Mesenteric fat pad (tissue), 1 donor: ENCODE data around the gene PIGS. TPM values are rescaled to one million over a fixed set of nuclear protein-coding genes. Genes with fewer than 3 reads are reported as not detected.

Experiments
- DNase-seq: peaks from one replicate; pipeline ENCODE4 v3.0.0-alpha.2; 2020; ENCODE audit warnings: low spot score
- total RNA-seq: library from RNA; stranded (reverse); fragmentation: NEBNext Ultra II Directional; extraction: Animal tissue kit (Norgen Biotek cat#: 25700); gene quantifications from one replicate; pipeline ENCODE4 v1.2.1, GENCODE V29; 2021
- donor health status: DM: yes; HTN: yes; CAD: no.

Gene PIGS
- total RNA-seq, 1 donor from 2014 or later, result 50.7 TPM

GRCh38 chr17:28579526-28579925 lies 8.2 kb upstream of the PIGS start:
- DNase-seq, result no peak

DNA sequence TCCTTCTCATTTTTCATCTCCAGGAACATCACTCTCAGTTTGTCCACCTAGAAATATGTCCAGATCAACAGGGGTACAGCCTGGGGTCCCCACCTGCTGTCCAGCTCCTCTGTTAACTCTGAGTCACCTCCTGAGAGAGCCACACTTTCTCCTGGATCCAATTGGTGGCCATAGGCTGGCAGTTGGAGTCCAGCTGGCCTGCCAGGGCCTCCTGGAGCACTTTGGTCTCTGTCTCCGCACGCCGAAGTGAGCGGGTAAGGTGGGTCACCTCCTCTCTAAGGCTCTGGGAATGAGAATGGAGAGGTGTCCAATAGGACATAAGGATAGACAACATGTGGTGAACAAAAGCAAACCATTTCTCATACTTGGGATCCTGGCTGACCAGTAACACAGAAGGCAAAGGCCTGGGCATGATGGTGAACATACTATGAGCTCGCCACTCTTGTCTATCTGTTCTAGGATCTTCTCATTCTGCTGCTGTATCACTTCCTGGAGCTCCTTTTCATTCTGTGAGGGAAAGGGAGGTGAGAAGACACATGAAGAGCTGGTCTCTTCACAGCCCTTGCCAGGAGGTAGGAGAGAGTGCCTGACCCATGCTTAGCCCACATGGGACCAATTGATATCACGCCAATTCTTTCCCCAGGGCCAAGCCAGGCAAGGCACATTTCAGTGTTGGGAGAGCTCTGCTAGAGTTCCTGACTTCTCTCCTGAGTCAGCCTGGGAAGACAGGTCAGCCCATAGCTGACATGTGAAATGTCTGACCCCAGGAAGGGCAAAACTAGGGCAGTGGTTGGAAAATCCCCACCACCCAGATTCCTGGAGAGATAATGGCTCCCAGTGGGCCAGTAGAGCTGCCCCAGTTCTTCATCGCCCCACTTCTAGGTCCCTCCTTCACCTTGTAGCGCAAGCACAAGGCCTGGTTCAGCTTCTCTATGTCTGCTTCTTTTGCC lies 7.2 kb upstream of the PIGS start:
- peak; percentile 62 for DNase-seq

DNA sequence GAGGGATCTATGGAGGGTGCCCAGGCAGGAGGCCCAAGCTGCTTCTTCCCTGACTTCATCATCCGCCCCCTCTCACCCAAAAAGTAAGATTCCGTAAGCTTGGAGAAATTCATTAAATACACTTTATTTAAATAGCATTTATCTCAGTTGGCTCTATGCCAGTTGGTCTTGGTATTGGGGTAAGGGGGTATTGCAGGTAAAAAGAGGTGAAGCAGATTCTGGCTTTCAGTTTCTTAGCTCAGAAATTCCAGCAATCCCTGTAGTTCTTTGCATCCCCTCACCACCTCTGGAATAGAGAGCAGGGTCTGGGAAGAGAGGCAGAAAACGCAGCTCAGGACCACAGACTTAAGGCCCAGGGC lies 6.1 kb upstream of the PIGS start:
- no peak for DNase-seq

- DNase-seq, result peak; percentile 97
Observed at GRCh38 chr17:28576758-28577465, 5.6 kb upstream of the PIGS start, which contains the start of gene ALDOC. ALDOC (minus strand) TSS chr17:28576895; CDS start chr17:28575532, 1,363 bp downstream.

DNA sequence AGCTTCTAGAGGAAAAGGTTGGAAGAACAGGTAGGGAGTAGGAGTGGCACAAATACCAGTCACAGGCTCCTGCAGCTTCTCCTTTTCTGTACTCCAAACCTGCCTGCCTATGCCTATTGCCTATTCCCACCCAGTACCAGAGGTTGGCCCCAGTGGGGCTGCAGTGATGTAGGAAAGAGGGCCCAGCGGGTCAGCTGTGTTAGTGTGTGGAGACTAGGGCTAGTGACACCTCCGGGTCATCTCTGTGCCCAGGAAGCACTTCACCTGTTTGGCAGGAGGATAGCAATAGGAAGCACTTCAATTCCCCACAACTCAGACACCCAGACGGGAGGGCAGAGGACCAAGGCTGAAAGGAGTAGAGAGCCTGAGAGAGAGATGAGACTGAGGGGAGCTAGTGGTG lies 4.7 kb upstream of the PIGS start:
- peak; percentile 86 for DNase-seq

DNA sequence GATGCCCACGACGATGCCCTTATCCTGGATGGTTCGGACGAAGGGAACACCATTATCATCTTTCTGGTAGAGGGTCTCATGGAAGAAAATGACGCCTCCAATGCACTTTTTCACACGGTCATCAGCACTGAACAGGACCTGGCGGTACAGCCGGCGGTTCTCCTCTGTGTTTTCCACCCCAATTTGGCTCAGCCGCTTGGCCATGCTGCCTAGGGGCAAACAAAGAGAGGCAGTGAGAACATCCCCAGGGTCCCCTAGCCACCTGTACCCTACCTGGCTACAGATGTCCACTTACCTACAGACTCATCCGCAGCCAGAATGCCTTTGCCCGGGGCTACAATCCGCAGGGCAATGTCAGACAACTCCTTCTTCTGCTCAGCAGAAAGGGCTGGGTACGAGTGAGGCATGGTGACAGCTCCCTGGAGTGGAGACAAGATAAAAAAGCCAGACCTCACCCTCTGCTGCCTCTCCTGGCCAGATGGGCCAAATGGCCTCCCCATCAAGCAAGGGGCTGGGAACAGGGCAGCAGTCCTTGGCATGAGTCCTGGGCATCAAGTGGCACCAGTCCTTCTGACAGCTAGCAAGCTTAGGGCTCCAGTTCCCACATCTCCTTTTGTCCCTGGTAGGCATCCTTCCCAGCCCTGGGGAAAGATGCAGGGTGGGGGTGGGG lies 3.9 kb upstream of the PIGS start:
- DNase-seq, result peak; percentile 80

- peak; percentile 76 for DNase-seq
Observed at GRCh38 chr17:28574526-28574925, 3.2 kb upstream of the PIGS start.

DNA sequence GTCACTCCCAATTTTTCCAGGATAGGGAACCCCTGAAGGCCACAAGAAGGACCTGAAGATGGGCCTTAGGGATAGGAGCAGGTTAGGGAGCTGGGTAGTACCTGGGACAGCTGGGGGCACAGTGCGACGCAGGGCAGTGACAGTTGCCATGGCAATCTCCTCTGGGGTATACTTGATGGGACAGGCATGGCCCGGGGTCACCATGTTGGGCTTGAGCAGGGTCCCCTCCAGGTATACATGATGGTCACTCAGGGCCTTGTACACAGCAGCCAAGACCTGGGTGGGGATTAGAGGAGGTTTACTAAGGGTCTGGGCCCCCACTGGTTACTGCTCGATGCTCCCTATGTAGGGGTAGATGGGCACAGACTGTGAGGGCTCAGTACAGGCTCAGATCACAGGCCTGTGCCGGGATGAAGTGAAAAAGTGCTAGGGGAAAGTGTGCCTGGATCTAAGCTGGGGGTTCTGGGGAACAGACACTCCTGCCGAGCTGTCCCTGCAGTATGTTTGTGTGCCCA lies 2.7 kb upstream of the PIGS start:
- DNase-seq, result peak; percentile 68

DNA sequence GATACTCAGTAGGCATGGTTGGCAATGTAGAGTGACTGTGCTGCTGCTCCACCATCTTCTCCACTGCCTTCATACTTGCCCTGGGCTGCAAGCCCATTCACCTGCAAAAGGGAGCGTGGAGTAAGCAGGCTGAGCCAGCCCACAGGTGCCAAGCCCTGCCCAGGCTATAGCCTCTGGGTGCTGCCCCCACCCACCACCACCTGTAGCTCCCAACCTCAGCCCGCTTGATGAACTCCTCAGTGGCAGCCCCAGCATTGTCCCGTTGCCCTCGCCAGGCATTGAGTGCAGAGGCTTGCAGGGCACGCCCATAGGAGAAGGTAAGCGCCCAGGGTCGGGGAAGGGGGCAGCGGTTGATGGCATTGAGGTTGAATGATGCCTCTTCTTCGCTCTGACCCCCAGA lies 2.2 kb upstream of the PIGS start:
- peak; percentile 86 for DNase-seq

DNA sequence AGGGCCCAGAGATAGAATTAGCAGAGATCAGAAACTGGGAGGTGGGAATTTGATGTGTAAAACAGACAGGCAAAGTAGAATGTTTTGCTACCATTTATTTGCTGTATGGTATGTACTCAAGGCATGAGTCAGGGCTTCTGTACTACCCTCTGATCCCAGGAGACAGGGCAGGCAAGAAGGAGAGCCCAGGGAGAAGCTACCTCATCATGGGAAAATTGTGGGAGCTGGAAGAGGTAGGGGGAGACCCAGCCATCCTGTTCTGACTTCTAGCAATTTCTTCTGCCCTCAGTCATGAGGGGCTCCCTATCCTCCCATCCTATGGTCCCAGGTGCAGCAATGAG lies 1.7 kb upstream of the PIGS start:
- no peak for DNase-seq

DNA sequence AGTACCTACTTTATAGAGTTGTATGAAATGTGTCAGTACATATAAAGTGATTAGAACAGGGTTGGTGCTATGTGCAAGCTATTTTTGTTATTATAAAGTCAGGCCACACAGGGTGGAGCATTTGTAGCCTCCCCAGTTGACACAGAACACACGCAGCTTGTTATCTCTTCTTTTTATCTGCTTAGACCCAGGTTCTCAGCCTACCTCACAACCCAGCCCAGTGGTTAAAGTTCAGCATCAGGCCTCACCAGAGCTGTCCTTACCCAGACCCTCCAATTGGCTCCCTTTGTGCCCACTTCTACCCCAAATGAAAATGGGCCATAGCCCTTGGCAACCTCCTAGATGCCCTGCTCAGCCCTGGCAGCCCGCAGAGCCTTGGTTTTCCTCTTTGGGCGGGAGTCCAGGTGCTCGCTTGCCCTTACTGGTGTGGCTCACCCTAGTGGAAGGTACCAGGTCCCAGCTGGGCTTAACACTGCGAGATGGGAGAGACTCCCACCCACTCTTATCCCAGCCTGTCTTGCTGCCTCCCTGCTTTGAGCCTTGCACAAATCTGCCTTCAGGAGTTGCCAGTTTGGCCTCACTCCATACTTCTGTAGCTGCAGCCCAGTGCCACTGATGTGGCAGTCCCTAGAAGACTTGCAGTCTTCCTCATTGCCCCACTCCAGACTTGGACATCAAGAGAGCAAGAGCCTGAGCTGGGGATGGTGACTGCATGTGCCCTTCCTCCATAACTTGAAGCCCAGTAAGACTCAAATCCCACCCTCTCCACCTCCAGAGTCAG lies 1.1 kb upstream of the PIGS start:
- peak; percentile 53 for DNase-seq

DNA sequence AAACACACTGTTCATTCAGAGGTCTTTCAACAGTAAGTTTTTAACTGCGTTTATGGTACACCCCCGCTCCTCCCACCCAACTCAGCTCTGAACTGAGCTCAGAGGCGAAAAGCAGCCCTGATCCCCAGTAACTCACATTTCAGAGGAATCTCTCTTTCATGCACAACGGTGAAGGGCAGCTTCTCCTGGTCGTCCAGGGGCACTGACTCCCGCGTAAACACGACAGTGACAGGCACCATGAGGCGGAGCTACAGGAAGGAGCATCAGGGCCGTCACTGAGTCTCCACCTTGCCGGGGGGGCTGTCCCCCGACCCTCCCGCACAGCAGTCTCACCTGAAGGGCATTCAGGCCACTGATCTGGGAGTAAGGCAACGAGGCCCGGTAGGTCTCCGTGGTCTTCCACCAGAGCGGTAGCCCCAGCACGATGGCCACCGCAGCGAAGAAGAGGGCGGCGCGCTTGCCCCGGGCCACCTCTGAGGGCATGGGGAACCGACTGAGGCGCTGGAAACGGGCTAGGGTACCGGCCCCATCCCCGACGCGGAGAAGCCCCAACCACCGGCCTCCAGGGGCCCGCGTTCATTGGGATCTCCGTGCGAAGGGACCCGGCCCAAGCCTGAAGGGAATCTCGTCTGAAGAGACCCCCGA lies 486 bp downstream of the PIGS start:
- no peak for DNase-seq

DNA sequence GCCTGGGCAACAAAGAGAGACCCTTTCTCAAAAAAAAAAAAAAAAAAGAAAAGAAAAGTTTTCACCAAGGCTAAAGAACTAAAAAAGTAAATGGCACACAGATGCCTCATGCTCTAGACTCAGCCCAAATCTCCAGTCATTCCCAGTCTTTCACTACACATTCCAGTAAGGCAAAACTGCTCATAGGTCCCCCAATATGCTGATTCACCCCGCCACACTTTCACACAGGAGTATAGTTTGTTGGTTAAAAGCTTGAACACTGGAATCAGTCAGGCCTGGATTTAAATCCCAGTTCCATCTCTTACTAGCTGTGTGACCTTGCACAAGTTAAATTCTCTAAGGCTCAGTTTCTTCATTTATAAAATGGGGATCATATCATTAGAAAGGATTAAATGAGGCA lies 1.9 kb downstream of the PIGS start:
- no peak for DNase-seq

DNA sequence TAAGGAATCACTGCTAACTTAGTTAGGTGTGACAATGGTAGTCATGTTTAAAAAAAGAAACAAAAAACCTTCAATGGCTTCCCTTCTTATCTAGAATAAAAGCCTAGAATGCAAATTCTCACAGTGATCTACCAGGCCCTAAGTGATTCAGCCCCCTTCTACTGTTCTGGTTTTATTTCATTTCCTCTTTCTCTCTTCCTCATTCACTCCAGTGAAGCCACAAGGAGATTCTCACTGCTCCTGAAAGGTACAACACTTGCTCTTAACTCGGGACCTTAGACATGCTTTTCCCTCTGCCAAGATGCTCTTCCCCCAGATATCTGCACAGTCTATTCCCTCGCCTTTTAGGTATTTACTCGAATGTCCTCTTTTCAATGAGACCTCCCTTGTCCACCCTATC lies 3.7 kb downstream of the PIGS start:
- DNase-seq, result no peak

GRCh38 chr17:28563475-28563874 lies 7.8 kb downstream of the PIGS start:
- no peak for DNase-seq

GRCh38 chr17:28555022-28555421 lies 16.3 kb downstream of the PIGS start:
- no peak for DNase-seq

- no peak for DNase-seq
Observed at GRCh38 chr17:28554565-28554964, 16.8 kb downstream of the PIGS start.

DNA sequence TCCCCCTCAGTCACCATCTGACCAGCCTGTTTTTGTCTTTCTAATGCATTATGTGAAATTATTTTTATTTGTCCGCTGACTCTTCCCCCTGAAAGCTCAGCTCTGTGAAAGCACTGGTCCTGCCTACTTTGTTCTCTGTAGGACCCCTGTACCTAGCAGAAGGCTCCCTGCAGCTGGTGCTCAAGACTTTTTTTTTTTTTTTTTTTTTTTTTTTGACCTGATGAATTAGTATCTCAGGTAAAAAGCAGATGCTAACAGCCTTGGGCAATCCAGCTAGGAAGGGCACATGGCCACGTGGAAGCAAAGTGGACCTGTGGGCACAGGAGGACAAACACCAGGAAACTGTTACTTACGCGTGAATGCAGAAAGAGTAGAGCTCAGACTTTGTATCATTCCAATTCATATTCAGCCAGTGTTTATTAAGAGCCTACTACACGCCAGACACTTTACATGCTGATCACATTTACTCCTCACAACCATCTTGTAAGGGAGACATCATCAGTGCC lies 18.3 kb downstream of the PIGS start:
- no peak for DNase-seq

DNA sequence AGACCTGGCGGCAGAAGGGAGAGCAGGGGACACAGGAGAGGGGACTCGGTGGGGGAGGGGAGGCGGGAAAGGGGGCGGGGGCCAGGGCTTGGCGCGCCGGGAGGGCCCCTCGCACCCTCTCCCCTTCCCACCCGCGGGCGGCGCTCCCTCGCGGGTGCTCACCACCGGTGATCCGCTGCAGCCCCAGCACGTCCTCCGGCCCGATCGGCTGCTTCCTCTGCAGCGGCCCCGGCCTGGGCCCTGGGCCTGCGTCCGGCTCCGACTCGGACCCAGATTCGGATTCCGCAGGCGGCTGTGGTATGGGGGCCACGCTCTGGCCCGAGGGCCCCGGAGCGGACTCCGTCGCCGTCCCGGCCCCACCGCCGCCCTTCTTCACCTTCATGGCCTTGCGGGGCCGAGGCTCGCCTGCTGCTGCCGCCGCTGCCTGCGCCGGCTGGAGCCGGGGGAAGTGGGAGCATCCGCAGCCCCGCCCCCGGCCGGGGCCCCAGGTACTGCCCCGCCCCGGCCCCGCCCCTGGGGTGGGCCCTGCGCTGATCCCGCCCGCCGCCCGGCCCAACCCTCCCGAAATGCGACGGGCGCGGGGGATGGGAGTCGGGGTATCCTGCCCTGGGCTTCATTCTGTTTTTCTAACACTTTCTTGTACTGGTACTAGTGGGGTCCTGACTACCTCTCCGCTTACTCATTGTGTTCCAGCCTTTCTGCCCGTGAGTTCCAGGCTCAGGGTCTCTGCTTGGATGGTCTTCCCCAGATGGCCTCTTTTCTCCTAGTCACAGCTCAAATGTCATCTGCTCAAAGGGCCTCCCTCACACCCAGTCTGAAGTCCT lies 18.9 kb downstream of the PIGS start, which contains the start of gene UNC119:
Gene UNC119, minus strand, starts transcription at position 449 of the 824 bp plus-strand sequence. Its CDS starts 67 bp downstream, at position 382.
- DNase-seq, result peak; percentile 93
